Stomach smooth muscle (tissue), 2 donors: Measurements from ENCODE around the gene PRORP.
"Not testable (repeated sequence)": the region's sequence is repeated elsewhere in the genome, so short reads cannot be mapped to it uniquely, and the experiment has no call there.

Experiments used
- H3K27ac ChIP-seq: one replicate; pipeline ENCODE4 v1.7.0; 2013; ENCODE audit warnings: mild to moderate bottlenecking, low read length, inconsistent platforms
- H3K27me3 ChIP-seq, 2 donors: one replicate each; pipeline ENCODE4 v1.7.0; 2013; ENCODE audit warnings: low read length in 2 of 2; ENCODE audit not compliant: insufficient read depth in 2 of 2, control insufficient read depth in 1 of 2
- H3K36me3 ChIP-seq, 2 donors: one replicate each; pipeline ENCODE4 v1.7.0; 2013; ENCODE audit warnings: low read length in 2 of 2; ENCODE audit not compliant: control insufficient read depth in 2 of 2, insufficient read depth in 2 of 2
- H3K4me1 ChIP-seq: one replicate; pipeline ENCODE4 v1.7.0; 2013; ENCODE audit warnings: low read length; ENCODE audit not compliant: control insufficient read depth, insufficient read depth
- H3K4me3 ChIP-seq, 2 donors: one replicate each; pipeline ENCODE4 v1.7.0; 2013; ENCODE audit warnings: low read length in 2 of 2
- H3K9ac ChIP-seq, 2 donors: one replicate each; pipeline ENCODE4 v1.7.0; 2013; ENCODE audit warnings: low read length in 2 of 2, mild to moderate bottlenecking in 1 of 2
- H3K9me3 ChIP-seq, 2 donors: one replicate each; pipeline ENCODE4 v1.7.0; 2013; ENCODE audit warnings: low read length in 2 of 2; ENCODE audit not compliant: control insufficient read depth in 2 of 2
- donor health status: healthy.
- donor health status: Pancreatic carcinoma.

The PRORP gene

GRCh38 chr14:35138585-35138984 is 16.2 kb downstream of the PRORP start:
- no peaks in the 10 kb centered on the region for H3K27me3 ChIP-seq
- no peak overlapping the region for H3K9ac ChIP-seq
- no peaks in the 10 kb centered on the region for H3K4me1 ChIP-seq
- peaks cover 0 to 16% of the 10 kb centered on the region in 2 donors for H3K36me3 ChIP-seq
- H3K9me3 ChIP-seq: no peaks in the 10 kb centered on the region
- H3K27ac ChIP-seq: no peak overlapping the region
- H3K4me3 ChIP-seq: no peak overlapping the region

GRCh38 chr14:35140718-35141581 is 18.6 kb downstream of the PRORP start:
- Histone ChIP-seq H3K36me3 (peaks cover 0 to 5% of the 10 kb centered on the region in 2 donors), H3K27me3 (no peaks in the 10 kb centered on the region), H3K9ac (no peak overlapping the region), H3K27ac (no peak overlapping the region), H3K4me1 (no peaks in the 10 kb centered on the region), H3K4me3 (no peak overlapping the region), H3K9me3 (no peaks in the 10 kb centered on the region)

- H3K9me3 ChIP-seq: no peaks in the 10 kb centered on the region
- H3K27ac ChIP-seq: no peak overlapping the region
- H3K4me1 ChIP-seq: no peaks in the 10 kb centered on the region
Observed at GRCh38 chr14:35144029-35144428, 21.7 kb downstream of the PRORP start.

GRCh38 chr14:35146711-35147149 is 24.4 kb downstream of the PRORP start:
- Histone ChIP-seq H3K4me1 (no peaks in the 10 kb centered on the region), H3K27ac (no peak overlapping the region), H3K9me3 (no peaks in the 10 kb centered on the region), H3K27me3 (no peaks in the 10 kb centered on the region), H3K9ac (no peak overlapping the region), H3K4me3 (no peak overlapping the region), H3K36me3 (no peaks in the 10 kb centered on the region)

More at GRCh38 chr14:35144029-35144428, 21.7 kb downstream of the PRORP start:
- Histone ChIP-seq H3K36me3 (no peaks in the 10 kb centered on the region), H3K4me3 (no peak overlapping the region), H3K9ac (no peak overlapping the region), H3K27me3 (no peaks in the 10 kb centered on the region)

- H3K27me3 ChIP-seq: no peaks in the 10 kb centered on the region
- no peak overlapping the region for H3K9ac ChIP-seq
- no peaks in the 10 kb centered on the region for H3K9me3 ChIP-seq
- H3K4me3 ChIP-seq: no peak overlapping the region
- no peaks in the 10 kb centered on the region for H3K36me3 ChIP-seq
- H3K27ac ChIP-seq: no peak overlapping the region
- H3K4me1 ChIP-seq: no peaks in the 10 kb centered on the region
Observed at GRCh38 chr14:35147186-35147585, 24.8 kb downstream of the PRORP start.

GRCh38 chr14:35147711-35148110 is 25.4 kb downstream of the PRORP start:
- Histone ChIP-seq H3K9me3 (no peaks in the 10 kb centered on the region), H3K4me3 (no peak overlapping the region), H3K9ac (no peak overlapping the region), H3K27ac (no peak overlapping the region), H3K27me3 (no peaks in the 10 kb centered on the region), H3K4me1 (no peaks in the 10 kb centered on the region), H3K36me3 (no peaks in the 10 kb centered on the region)

- Histone ChIP-seq H3K36me3 (no peaks in the 10 kb centered on the region), H3K4me1 (no peaks in the 10 kb centered on the region), H3K9ac (no peak overlapping the region), H3K27ac (no peak overlapping the region), H3K4me3 (no peak overlapping the region), H3K27me3 (no peaks in the 10 kb centered on the region), H3K9me3 (no peaks in the 10 kb centered on the region)
Observed at GRCh38 chr14:35149239-35149638, 26.9 kb downstream of the PRORP start.

GRCh38 chr14:35152531-35152930 is 30.2 kb downstream of the PRORP start:
- not testable (repeated sequence) for H3K36me3 ChIP-seq, H3K27me3 ChIP-seq, H3K9me3 ChIP-seq, H3K4me1 ChIP-seq, H3K4me3 ChIP-seq, H3K27ac ChIP-seq, H3K9ac ChIP-seq

- no peak overlapping the region for H3K4me3 ChIP-seq
- no peaks in the 10 kb centered on the region for H3K9me3 ChIP-seq
- no peaks in the 10 kb centered on the region for H3K4me1 ChIP-seq
- H3K9ac ChIP-seq: no peak overlapping the region
- no peak overlapping the region for H3K27ac ChIP-seq
- H3K27me3 ChIP-seq: no peaks in the 10 kb centered on the region
- H3K36me3 ChIP-seq: peaks cover under 1 to 2% of the 10 kb centered on the region in 2 donors
Observed at GRCh38 chr14:35154016-35154415, 31.7 kb downstream of the PRORP start.

GRCh38 chr14:35155962-35156361 is 33.6 kb downstream of the PRORP start:
- Histone ChIP-seq H3K4me1 (no peaks in the 10 kb centered on the region), H3K9me3 (no peaks in the 10 kb centered on the region), H3K27ac (no peak overlapping the region), H3K9ac (no peak overlapping the region), H3K4me3 (no peak overlapping the region), H3K36me3 (peaks cover 3 to 4% of the 10 kb centered on the region in 2 donors), H3K27me3 (no peaks in the 10 kb centered on the region)

- H3K9me3 ChIP-seq: no peaks in the 10 kb centered on the region
- no peak overlapping the region for H3K27ac ChIP-seq
- H3K9ac ChIP-seq: no peak overlapping the region
- H3K4me3 ChIP-seq: no peak overlapping the region
- no peaks in the 10 kb centered on the region for H3K27me3 ChIP-seq
- H3K4me1 ChIP-seq: no peaks in the 10 kb centered on the region
- peaks cover 3 to 4% of the 10 kb centered on the region in 2 donors for H3K36me3 ChIP-seq
Observed at GRCh38 chr14:35158491-35158890, 36.1 kb downstream of the PRORP start.
